CD4-positive, CD25-positive, alpha-beta regulatory T cell (primary cell): ENCODE data around the gene FBXO34. TPM values are rescaled to one million over a fixed set of nuclear protein-coding genes. Genes with fewer than 3 reads are reported as not detected.
A peak's percentile ranks its signal among the peaks of the same experiment; 100 is the strongest.

Experiments
- ATAC-seq, 2 donors: fragments of 150-1000 bp; cut with Tn5 transposase; one replicate each; pipeline ENCODE4 v1.10.0; 2021; ENCODE audit warnings: low read depth in 2 of 2, moderate number of reproducible peaks in 2 of 2, moderate library complexity in 1 of 2
- DNase-seq, 3 donors: peaks; one replicate each; pipeline versions ENCODE4 v3.0.0 to v3.0.0-alpha.2; 2012 to 2022; ENCODE audit warnings: mixed read lengths in 1 of 3
- H3K27ac ChIP-seq: one replicate; pipeline ENCODE4 v1.7.0; 2013; ENCODE audit warnings: mild to moderate bottlenecking, low read length; ENCODE audit not compliant: insufficient read depth, poor library complexity, severe bottlenecking
- H3K27me3 ChIP-seq: one replicate; pipeline ENCODE4 v1.7.0; 2013; ENCODE audit warnings: low read length; ENCODE audit not compliant: control insufficient read depth, insufficient read depth
- H3K36me3 ChIP-seq: one replicate; pipeline ENCODE4 v1.7.0; 2013; ENCODE audit warnings: mild to moderate bottlenecking, low read length, moderate library complexity; ENCODE audit not compliant: control insufficient read depth, insufficient read depth
- H3K4me1 ChIP-seq: 2 replicates; pipeline ENCODE4 v1.7.0; 2013; ENCODE audit warnings: mild to moderate bottlenecking, low read length; ENCODE audit not compliant: insufficient read depth, control insufficient read depth, poor library complexity, severe bottlenecking
- H3K4me3 ChIP-seq: one replicate; pipeline ENCODE4 v1.7.0; 2013; ENCODE audit warnings: low read depth, mild to moderate bottlenecking, low read length, moderate library complexity
- H3K9me3 ChIP-seq, 2 experiments: 1 replicate in 1 of 2; 2 replicates in 1 of 2; pipeline ENCODE4 v1.7.0; 2013; ENCODE audit warnings: low read length in 2 of 2, mild to moderate bottlenecking in 1 of 2, moderate library complexity in 1 of 2; ENCODE audit not compliant: control insufficient read depth in 2 of 2
- H3K27ac Mint-ChIP-seq, 3 donors: one replicate each; pipeline ENCODE4 v1.8.0; 2020 to 2022; ENCODE audit warnings: mild to moderate bottlenecking in 3 of 3, mixed read lengths in 3 of 3, moderate library complexity in 2 of 3
- H3K27me3 Mint-ChIP-seq: one replicate; pipeline ENCODE4 v1.8.0; 2022; ENCODE audit warnings: mild to moderate bottlenecking, mixed read lengths
- H3K36me3 Mint-ChIP-seq: one replicate; pipeline ENCODE4 v1.8.0; 2020; ENCODE audit warnings: mixed read lengths
- H3K4me1 Mint-ChIP-seq, 4 donors: one replicate each; pipeline ENCODE4 v1.8.0; 2020 to 2022; ENCODE audit warnings: mixed read lengths in 4 of 4, mild to moderate bottlenecking in 1 of 4
- H3K4me3 Mint-ChIP-seq, 4 donors: one replicate each; pipeline ENCODE4 v1.8.0; 2020 to 2022; ENCODE audit warnings: mild to moderate bottlenecking in 4 of 4, mixed read lengths in 4 of 4, moderate library complexity in 3 of 4
- H3K9me3 Mint-ChIP-seq, 7 donors: one replicate each; pipeline ENCODE4 v1.8.0; 2020 to 2022; ENCODE audit warnings: mixed read lengths in 7 of 7, mild to moderate bottlenecking in 3 of 7, moderate library complexity in 2 of 7
- polyA plus RNA-seq, 4 donors: library from polyadenylated mRNA; unstranded; fragments of 300-500 nt; fragmentation: Illumina TruSeq; gene quantifications; one replicate each; pipeline ENCODE4 v1.2.3, GENCODE V29; 2021
- total RNA-seq: library from RNA; stranded (reverse); gene quantifications from one replicate; pipeline ENCODE4 v1.2.3, GENCODE V29; 2022

The FBXO34 gene
- total and polyA plus RNA-seq, 5 donors from 2014 or later, result 28.8 to 41.6 (median 32.4) TPM

GRCh38 chr14:55254581-55254980 is 16.6 kb upstream of the FBXO34 start:
- ATAC-seq, result no peak
- no peak for DNase-seq
- no peaks in the 10 kb centered on the region for H3K9me3 Mint-ChIP-seq
- Histone ChIP-seq H3K36me3 (no peaks in the 10 kb centered on the region), H3K27me3 (peaks cover 2% of the 10 kb centered on the region), H3K4me3 (no peak overlapping the region), H3K4me1 (no peaks in the 10 kb centered on the region), H3K9me3 (no peaks in the 10 kb centered on the region), H3K27ac (no peak overlapping the region)
- no peaks in the 10 kb centered on the region for H3K4me1 Mint-ChIP-seq
- no peak overlapping the region for H3K4me3 Mint-ChIP-seq
- no peaks in the 10 kb centered on the region for H3K36me3 Mint-ChIP-seq
- H3K27ac Mint-ChIP-seq, result no peak overlapping the region
- peaks cover 12% of the 10 kb centered on the region for H3K27me3 Mint-ChIP-seq

DNA sequence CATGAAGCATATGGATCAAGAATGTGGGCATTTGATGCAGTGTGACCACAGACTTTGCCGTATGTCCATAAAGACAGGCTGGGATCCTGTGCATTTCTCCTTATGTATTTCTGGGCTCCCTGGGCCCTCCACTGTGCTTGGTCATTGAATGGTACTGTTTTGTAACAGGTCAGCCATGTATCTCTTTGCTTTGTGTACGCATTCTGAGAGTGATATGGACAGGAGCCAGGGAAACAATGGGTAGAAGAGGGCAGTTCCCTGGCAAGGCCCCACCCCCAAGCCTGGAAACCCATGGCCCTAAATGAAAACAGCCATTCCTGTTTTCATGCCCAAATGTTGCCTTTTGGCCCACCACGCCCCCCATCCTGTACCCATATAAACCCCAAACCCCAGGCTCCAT is 15.2 kb upstream of the FBXO34 start:
- H3K27me3 ChIP-seq, result peaks cover 2% of the 10 kb centered on the region
- no peaks in the 10 kb centered on the region for H3K36me3 ChIP-seq
- Mint-ChIP-seq H3K27me3 (peaks cover 19% of the 10 kb centered on the region), H3K27ac (no peak overlapping the region), H3K4me1 (no peaks in the 10 kb centered on the region), H3K36me3 (no peaks in the 10 kb centered on the region), H3K9me3 (peaks cover 0 to 2% (median 0%) of the 10 kb centered on the region in 7 donors), H3K4me3 (no peak overlapping the region)
- H3K4me3 ChIP-seq, result no peak overlapping the region
- H3K4me1 ChIP-seq, result no peaks in the 10 kb centered on the region
- H3K9me3 ChIP-seq, result no peaks in the 10 kb centered on the region
- DNase-seq (no peak), ATAC-seq (no peak)
- H3K27ac ChIP-seq, result no peak overlapping the region

- Mint-ChIP-seq H3K27me3 (peaks cover 16% of the 10 kb centered on the region), H3K27ac (no peak overlapping the region), H3K4me3 (no peak overlapping the region), H3K9me3 (peaks cover 0 to 2% (median 0%) of the 10 kb centered on the region in 7 donors), H3K36me3 (no peaks in the 10 kb centered on the region), H3K4me1 (no peaks in the 10 kb centered on the region)
- H3K4me3 ChIP-seq, result no peak overlapping the region
- DNase-seq, result no peak
- no peak overlapping the region for H3K27ac ChIP-seq
- no peak for ATAC-seq
- peaks cover 2% of the 10 kb centered on the region for H3K27me3 ChIP-seq
- H3K4me1 ChIP-seq, result no peaks in the 10 kb centered on the region
- no peaks in the 10 kb centered on the region for H3K9me3 ChIP-seq
- H3K36me3 ChIP-seq, result no peaks in the 10 kb centered on the region
These were observed 14.6 kb upstream of the FBXO34 start for GRCh38 chr14:55256586-55256985.

GRCh38 chr14:55265197-55265596 is 6.0 kb upstream of the FBXO34 start:
- peak in 1 of 3 donors; percentile 10 for DNase-seq
- peaks cover 0 to 2% (median 0%) of the 10 kb centered on the region in 7 donors for H3K9me3 Mint-ChIP-seq

DNA sequence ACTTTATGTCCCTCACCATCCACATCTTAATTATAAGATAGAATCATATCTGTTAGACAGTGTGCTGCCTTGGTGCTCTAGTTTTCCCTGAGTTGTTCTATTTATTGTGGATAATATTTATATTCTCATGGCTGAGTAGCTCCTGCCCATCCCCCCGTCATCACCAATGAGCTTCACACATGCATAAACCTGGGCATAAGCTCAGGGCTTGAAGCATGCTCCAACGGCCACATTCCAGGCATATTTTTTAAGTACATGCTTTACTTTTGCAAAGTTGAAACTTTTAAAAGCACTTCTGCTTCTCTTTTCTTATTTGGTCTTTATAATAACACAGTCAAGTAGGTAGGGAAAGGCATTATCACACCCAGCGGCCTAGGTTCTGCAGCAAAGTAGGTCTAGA is 3.4 kb upstream of the FBXO34 start:
- Histone ChIP-seq H3K4me3 (no peak overlapping the region), H3K36me3 (no peaks in the 10 kb centered on the region), H3K4me1 (peaks cover 8% of the 10 kb centered on the region), H3K27ac (no peak overlapping the region), H3K9me3 (no peaks in the 10 kb centered on the region), H3K27me3 (no peaks in the 10 kb centered on the region)
- peaks cover 0 to 2% (median 0%) of the 10 kb centered on the region in 7 donors for H3K9me3 Mint-ChIP-seq
- peaks cover 3% of the 10 kb centered on the region for H3K36me3 Mint-ChIP-seq
- no peak overlapping the region for H3K4me3 Mint-ChIP-seq
- H3K27me3 Mint-ChIP-seq, result peaks cover 15% of the 10 kb centered on the region
- no peak for DNase-seq
- no peak overlapping the region for H3K27ac Mint-ChIP-seq
- ATAC-seq, result no peak
- H3K4me1 Mint-ChIP-seq, result peaks cover 7 to 14% (median 12%) of the 10 kb centered on the region in 4 donors

More at GRCh38 chr14:55265197-55265596, 6.0 kb upstream of the FBXO34 start:
- Mint-ChIP-seq H3K36me3 (peaks cover 3% of the 10 kb centered on the region), H3K4me3 (no peak overlapping the region), H3K27me3 (peaks cover 19% of the 10 kb centered on the region), H3K27ac (no peak overlapping the region), H3K4me1 (peaks cover 0 to 3% (median 0%) of the 10 kb centered on the region in 4 donors)
- Histone ChIP-seq H3K9me3 (no peaks in the 10 kb centered on the region), H3K27me3 (no peaks in the 10 kb centered on the region), H3K4me1 (no peaks in the 10 kb centered on the region), H3K36me3 (no peaks in the 10 kb centered on the region), H3K27ac (no peak overlapping the region), H3K4me3 (no peak overlapping the region)
- ATAC-seq, result no peak

GRCh38 chr14:55271572-55272298 is 514 bp downstream of the FBXO34 start:
- peak overlapping the region; percentile 90 to 95 (median 94) for H3K4me3 Mint-ChIP-seq
- peaks cover 26 to 49% (median 37%) of the 10 kb centered on the region in 4 donors for H3K4me1 Mint-ChIP-seq
- Histone ChIP-seq H3K27me3 (no peaks in the 10 kb centered on the region), H3K27ac (peak overlapping the region; percentile 82), H3K4me1 (peaks cover 17% of the 10 kb centered on the region), H3K36me3 (no peaks in the 10 kb centered on the region), H3K4me3 (peak overlapping the region; percentile 89), H3K9me3 (no peaks in the 10 kb centered on the region)
- ATAC-seq (peak; percentile 17 to 23), DNase-seq (peak; percentile 52 to 82 (median 56))
- peak overlapping the region; percentile 72 to 96 (median 93) for H3K27ac Mint-ChIP-seq
- H3K9me3 Mint-ChIP-seq, result no peaks in the 10 kb centered on the region
- H3K27me3 Mint-ChIP-seq, result peaks cover 12% of the 10 kb centered on the region
- H3K36me3 Mint-ChIP-seq, result no peaks in the 10 kb centered on the region

GRCh38 chr14:55272387-55272786 is 1.2 kb downstream of the FBXO34 start:
- Histone ChIP-seq H3K36me3 (no peaks in the 10 kb centered on the region), H3K4me1 (peaks cover 18% of the 10 kb centered on the region), H3K4me3 (peak overlapping the region; percentile 89), H3K9me3 (no peaks in the 10 kb centered on the region), H3K27me3 (no peaks in the 10 kb centered on the region), H3K27ac (peak overlapping the region; percentile 82)
- Mint-ChIP-seq H3K36me3 (no peaks in the 10 kb centered on the region), H3K4me1 (peaks cover 33 to 55% (median 43%) of the 10 kb centered on the region in 4 donors), H3K27me3 (peaks cover 9% of the 10 kb centered on the region), H3K9me3 (no peaks in the 10 kb centered on the region), H3K4me3 (peak overlapping the region; percentile 90 to 95 (median 94)), H3K27ac (peak overlapping the region; percentile 72 to 96 (median 93))
- DNase-seq, result no peak
- no peak for ATAC-seq

DNA sequence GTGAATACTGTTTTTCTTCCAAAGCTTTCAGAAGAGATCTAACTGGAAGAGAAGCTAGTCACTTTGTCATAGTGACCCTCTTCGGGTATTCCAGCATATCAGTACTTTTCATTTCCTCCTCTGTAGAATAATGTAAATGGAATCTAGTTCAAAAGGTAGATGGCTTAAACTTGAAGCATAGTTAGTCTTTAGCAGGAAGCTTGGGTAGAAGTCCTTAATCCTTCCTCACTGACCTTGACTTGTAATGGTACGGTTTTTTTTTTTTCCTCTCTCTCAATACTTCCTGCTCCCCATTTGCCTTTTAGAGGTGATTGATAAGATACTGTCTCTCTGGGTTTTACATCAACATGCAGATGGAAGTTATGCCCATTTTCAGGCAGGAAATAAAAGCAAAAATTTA is 1.7 kb downstream of the FBXO34 start:
- Histone ChIP-seq H3K27me3 (no peaks in the 10 kb centered on the region), H3K9me3 (no peaks in the 10 kb centered on the region), H3K27ac (peak overlapping the region; percentile 6), H3K4me1 (peaks cover 23% of the 10 kb centered on the region), H3K36me3 (no peaks in the 10 kb centered on the region), H3K4me3 (peak overlapping the region; percentile 89)
- Mint-ChIP-seq H3K36me3 (no peaks in the 10 kb centered on the region), H3K27ac (peak overlapping the region; percentile 58 to 93 (median 72)), H3K4me3 (peak overlapping the region; percentile 90 to 95 (median 94)), H3K9me3 (no peaks in the 10 kb centered on the region), H3K27me3 (peaks cover 9% of the 10 kb centered on the region), H3K4me1 (peaks cover 38 to 60% (median 48%) of the 10 kb centered on the region in 4 donors)
- ATAC-seq, result no peak
- DNase-seq, result no peak
